Stimulated activated naive CD4-positive, alpha-beta T cell (primary cell): ENCODE results near the gene CATSPER4.

ENCODE experiments used
- DNase-seq, 6 experiments: peaks; one replicate each; lab custom pipeline; 2025; lab: John Stamatoyannopoulos, UW

CATSPER4 gene

GRCh38 chr1:26190373-26190987 is at the start of gene CATSPER4:
CATSPER4 (plus strand) TSS chr1:26190602; CDS start chr1:26190628, 26 bp downstream.
- DNase-seq, result peak in 1 of 6 experiments; percentile 14

DNA sequence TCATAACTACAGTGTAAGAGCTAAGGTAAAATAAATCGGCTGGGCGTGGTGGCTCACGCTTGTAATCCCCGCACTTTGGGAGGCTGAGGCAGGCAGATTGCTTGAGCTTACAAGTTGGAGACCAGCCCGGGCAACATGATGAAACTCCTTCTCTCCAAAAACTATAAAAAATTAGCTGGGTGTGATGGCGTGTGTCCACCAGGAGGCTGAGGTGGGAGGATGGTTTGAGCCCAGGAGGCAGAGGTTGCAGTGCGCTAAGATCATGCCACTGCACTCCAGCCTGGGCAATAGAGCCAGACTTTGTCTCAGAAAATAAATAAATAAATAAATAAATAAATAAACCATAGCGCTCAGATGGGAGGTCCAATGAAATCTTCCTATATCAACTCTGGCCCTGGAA is 48.2 kb upstream of the CATSPER4 start:
- no peak for DNase-seq

DNA sequence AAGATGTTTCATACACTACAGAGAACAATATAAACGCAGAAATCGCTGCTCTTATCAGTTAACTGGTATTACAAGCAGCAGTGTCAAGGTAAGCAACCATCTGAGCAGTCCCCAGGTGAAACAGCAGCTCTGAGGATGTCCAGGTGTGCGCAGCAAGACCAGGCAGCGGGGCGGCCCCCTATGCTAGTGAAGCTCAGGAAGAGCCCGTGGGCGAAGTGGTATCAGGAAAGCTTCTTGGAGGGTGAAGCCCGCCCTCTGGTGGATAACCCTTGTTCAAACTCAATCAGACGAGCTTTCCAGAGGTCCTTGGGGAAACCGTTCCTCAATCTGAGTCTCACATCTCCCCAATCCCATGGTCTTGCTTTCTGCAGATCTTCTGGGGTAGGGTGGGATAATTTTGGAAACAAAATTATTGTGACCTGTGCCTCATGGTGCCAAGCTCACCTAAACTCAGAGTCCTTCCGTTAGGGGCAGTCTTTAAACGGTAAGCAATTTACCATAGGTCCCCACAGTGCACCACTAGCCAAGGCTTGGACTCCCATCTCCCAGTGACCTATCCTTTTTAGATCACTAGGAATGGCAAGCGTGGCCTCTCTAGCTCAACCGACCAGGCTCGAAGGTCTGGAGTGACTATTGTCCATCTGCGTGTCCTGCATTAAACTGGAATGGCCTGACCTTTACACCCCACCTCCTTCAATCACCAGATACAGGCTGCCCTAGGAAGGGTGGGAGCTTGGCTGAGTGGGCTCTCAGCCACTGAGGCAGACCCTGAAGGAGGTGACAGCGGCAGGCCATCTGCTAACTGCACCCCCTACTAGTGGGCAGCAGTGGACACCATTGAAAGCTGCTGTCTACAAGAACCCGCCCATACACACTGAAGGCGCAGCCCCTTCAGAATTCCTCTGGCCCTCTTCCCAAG is 45.1 kb upstream of the CATSPER4 start:
- DNase-seq, result peak; percentile 54 to 77 (median 67)

GRCh38 chr1:26145960-26146294 is 44.5 kb upstream of the CATSPER4 start:
- no peak for DNase-seq

DNA sequence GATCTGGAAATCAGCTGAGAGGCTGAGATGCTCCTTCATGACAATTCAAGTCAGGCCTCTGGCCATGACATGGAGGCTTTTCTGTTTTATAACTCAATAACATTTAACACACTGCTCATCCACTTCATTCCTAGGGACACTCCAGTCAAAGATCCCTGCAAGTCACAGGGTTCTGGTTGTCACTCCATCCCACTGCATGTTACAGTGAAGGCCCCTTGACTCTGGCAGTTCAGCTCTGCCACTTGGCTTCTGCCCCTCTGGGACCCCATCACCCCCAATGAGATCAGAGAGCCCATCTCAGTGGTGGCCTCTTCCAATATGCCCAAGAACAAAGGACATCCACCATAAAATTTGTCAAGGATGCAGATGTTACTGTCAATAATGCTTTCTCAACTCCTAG is 41.5 kb upstream of the CATSPER4 start:
- DNase-seq, result no peak

- no peak for DNase-seq
These were observed 36.4 kb upstream of the CATSPER4 start for GRCh38 chr1:26153966-26154532.

GRCh38 chr1:26154750-26155149 is 35.7 kb upstream of the CATSPER4 start:
- DNase-seq, result no peak

DNA sequence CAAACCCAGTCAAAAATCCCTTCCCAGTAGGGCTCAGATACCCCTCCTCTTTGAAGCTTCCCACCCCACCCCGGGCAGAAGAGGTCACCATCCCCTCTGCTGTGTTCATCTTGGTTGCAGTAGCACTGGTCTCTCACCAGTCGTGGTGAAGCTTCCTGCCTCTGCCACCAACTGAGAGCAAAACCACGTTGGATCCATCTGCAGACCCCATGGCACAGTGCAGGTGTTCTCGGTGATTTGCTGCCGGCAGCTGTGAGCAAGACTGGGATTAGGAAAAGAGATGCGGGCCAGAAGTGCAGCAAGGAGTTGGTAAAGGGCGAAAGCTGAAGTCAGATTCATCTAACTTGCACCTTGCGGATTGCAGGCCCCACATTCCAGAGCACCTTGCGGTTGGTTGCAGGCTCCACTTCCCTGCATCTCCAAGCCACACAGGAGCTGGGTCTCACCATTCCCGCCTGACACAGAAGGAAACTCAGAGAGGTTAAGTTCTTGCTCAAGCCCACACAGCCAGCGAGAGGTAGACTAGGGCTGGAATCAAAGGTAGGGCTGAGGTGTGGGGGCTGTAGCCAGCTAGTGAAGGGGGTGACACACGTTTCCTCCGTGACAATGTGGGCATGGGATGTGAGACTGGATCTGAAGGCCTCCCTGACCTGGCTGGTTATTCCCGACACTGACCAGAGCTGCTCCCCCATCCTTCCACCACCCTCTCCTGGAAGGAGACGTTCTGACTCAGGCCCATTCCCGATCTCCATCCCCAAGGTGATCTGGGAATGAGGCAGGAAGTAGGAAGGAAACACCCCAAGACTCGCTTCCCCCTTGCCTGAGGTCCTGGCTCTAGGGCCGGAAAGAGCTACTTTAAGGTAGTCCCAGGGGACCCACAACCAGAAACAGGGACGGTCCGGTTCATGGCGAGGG is 34.8 kb upstream of the CATSPER4 start:
- no peak for DNase-seq

- peak in 3 of 6 experiments; percentile 15 to 42 (median 18) for DNase-seq
These were observed 33.9 kb upstream of the CATSPER4 start for GRCh38 chr1:26156285-26157038.

DNA sequence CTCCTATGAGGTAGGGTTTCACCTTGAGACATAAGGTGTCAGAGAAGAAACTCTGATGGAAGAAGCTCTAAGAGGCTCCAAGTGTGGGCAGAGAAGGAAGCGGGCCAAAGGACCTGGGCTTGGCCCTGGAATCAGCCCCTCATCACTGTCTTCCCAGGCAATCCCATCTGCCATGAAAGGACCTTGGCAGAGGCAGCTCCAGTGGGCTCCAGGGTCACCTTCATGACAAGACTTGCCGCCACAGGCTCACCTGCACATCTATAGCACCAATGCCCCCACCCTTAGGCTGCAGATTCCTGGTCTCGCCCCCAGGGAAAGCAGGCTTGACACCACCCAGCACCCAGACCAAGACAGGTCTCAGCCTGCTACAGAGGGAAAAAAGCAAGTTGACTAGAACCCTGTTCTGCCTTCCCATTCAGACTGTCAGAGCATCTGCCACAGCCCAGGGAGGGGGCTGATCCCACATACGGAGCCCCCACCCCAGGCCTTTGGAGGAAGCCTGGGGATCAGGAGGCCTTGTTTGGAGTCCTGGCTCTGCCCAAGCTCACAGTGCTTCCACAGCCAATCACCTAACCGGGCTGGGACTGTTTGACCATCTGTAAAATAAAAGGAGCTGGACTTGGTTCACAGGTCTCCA is 32.0 kb upstream of the CATSPER4 start:
- DNase-seq, result no peak

DNA sequence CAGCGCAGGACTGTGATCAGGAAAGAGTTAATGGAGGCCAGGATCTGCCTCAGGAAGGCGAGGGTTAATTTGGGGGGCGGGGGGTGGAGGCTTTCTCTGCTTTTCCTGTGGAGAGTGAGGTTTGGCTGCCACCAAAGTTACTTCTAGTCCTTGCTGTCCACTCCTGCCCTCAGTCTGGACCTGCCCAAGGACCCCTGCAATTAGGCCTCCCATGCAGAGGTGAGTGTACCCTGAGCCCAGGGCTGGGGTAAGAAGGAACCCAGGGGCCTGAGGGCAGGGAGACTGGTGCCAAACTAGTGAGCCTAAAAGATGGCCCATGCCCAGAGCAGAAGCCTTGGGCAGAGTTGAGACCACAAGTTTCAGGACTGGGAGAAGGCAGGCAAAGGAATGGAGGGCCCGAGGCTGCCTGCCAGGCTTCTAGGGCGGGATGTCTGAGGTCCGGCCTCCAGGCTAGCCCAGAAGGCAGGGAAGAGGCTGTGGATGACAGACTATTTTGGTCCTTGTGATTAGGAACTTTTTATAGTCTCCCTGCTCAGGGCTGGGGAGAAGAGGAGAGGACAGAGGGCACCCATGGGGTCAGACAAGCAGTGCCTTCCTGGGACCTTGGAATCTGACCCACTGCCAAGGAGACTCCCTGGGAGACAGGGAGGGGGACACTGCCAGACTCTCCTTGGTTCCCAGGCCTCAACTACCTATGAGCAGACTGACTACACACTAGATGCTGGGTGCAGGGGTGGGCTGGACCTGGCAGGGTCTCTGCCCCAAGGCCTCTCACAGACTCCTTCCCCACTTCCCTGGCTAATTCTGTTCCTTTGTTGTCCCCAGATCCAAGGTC is 31.3 kb upstream of the CATSPER4 start, which contains the start of gene FAM110D:
Gene FAM110D (plus strand): TSS at position 172 of the 835 bp plus-strand sequence. CDS start 2,213 bp downstream, outside the sequence.
- no peak for DNase-seq

DNA sequence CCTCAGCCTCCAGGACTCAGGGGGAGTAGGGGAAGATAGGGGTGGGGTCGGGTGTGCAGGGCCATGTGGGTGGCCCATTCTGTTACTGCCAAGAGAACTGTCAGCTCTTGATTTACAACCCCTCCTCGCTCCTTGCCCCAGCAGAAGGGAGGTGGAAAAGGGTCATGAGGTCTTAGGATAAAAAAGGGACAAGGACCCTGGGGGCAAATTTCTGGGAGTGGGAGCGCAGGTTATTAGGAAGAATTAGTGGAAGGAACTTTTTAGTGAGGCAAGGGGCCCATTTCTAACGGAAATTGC is 30.7 kb upstream of the CATSPER4 start:
- DNase-seq, result no peak

DNA sequence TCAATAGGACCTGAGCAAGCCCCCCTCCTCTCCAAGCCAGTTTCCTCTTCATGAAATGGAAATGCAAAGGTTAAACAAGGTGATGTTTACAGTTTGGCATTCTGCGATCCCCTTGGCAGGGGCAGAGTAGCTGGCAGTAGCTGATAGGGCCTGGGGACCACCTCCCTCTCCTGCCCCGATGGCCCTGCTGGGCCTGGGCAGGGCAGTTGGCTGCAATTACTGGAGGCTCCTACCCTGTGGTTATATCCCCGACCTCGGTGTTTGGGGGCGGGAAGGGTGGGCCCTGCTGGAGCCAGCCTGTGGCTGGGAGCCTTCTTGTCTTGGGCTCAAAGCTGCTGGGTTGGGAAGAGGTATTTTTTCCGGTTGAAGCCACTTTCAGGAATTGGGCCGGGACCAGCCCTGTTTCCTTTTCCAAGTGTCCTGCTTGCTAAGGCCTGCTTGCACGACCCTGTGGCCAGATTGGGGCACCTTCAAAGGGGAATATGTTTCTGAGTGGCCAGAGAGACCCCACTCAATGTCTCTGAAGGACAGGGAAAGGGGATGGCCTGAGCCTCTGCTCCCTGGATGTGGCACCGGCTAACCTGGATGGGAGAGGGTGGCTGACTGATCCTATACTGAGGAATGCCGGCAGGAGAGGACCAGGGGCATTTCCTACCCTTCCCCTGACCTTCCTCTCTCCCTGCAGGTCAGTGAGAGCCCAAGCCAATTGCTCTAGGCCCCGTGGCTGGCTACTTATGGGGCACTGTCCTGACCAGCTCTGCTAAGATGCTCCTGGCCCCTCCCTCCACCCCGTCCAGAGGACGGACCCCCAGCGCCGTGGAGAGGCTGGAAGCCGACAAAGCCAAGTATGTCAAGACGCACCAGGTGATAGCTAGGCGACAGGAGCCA is 29.6 kb upstream of the CATSPER4 start:
- DNase-seq, result no peak

- DNase-seq, result peak in 4 of 6 experiments; percentile 17 to 49 (median 31)
These were observed 28.8 kb upstream of the CATSPER4 start for GRCh38 chr1:26161415-26162219.

DNA sequence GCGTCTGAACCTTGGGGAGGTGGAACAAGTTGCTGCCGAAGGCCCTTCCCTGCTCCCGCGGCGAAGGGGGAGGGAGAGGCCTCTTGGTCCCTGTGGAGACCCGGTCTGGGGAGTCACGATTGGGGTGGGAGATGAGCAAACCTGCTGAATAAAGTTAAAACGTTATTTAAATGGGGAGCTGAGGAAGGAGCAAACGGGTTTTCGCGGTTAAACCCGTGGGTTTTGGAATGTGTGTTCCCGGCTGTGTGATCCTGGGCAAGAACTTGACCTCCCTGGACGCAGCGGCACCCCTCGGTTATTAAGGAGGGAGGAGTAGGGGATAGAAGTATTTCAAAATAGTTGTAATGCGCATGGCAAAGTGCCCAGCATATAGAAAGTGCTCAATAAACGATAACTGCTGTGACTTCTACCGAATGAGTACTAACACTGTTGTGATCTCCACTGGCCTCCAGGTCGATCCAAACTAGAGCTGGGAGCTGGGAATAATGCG is 28.1 kb upstream of the CATSPER4 start:
- no peak for DNase-seq

GRCh38 chr1:26163684-26164035 is 26.7 kb upstream of the CATSPER4 start:
- no peak for DNase-seq

GRCh38 chr1:26164036-26164860 is 26.2 kb upstream of the CATSPER4 start:
- peak in 4 of 6 experiments; percentile 24 to 65 (median 50) for DNase-seq
